AG04450 (cell line): ENCODE results near the gene ITK. TPM values are rescaled to one million over a fixed set of nuclear protein-coding genes. Genes with fewer than 3 reads are reported as not detected.
"Not testable (repeated sequence)": the region's sequence is repeated elsewhere in the genome, so short reads cannot be mapped to it uniquely, and the experiment has no call there.

ENCODE experiments used
- CTCF ChIA-PET: fragments of 300-600, 350-600 bp; formaldehyde crosslinking; extraction: SDS; loops from one replicate; lab custom pipeline; 2022; ENCODE audit warnings: antibody characterized with exemption, inconsistent platforms; lab: Charles Lee
- POLR2A ChIA-PET: fragments of 350-600 bp; formaldehyde crosslinking; extraction: SDS; loops from one replicate; lab custom pipeline; 2021; ENCODE audit warnings: antibody characterized with exemption, inconsistent platforms; lab: Yijun Ruan, JAX
- DNase-seq: peaks from one replicate; pipeline ENCODE4 v3.0.0-alpha.2; 2011; ENCODE audit warnings: low read depth, low spot score
- H3K27ac ChIP-seq: one replicate; pipeline ENCODE4 v1.5.1; 2012; ENCODE audit warnings: low read depth, low read length, control low read depth
- H3K27me3 ChIP-seq: one replicate; pipeline ENCODE4 v1.6.0; 2012; ENCODE audit warnings: low read length; ENCODE audit not compliant: control insufficient read depth, insufficient read depth
- H3K4me3 ChIP-seq: 2 replicates; pipeline ENCODE4 v1.5.1; 2011; ENCODE audit warnings: mild to moderate bottlenecking, low read depth, low read length, control low read depth
- H3K9me3 ChIP-seq: 2 replicates; pipeline ENCODE4 v1.5.1; 2012; ENCODE audit warnings: low read length; ENCODE audit not compliant: control insufficient read depth, insufficient read depth
- polyA plus RNA-seq: library from polyadenylated mRNA; depleted of rRNA; stranded (reverse); fragments of >200 nt; gene quantifications from 2 replicates; pipeline ENCODE4 v1.2.3, GENCODE V29; 2011
- TF ChIP-seq, protein P1 (sequence below): IDR thresholded peaks from 2 replicates; pipeline ENCODE4 v1.5.1; 2011; ENCODE audit warnings: low read depth, low read length, control low read depth, inconsistent platforms

ITK gene
- polyA plus RNA-seq, 1 experiment: not detected

DNA sequence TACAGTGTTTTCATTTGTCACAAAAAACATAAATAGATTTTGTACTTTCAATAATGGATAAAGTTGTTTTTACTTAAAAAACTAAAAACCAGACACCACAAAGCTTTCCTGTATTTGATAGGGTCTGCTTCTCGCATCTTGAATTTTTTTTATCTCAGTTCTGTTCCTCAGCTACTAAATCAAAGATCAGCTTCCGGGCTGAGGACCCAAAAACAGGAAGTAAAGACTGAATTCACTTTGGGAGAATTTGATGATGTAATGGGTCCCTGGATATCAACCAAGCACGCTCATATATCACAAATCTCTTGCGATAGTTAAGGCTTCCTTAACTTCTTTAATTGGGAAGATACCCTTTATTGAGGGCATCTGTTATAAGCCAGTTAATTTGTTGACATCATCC is 24.1 kb downstream of the ITK start:
- Histone ChIP-seq H3K9me3 (no peaks in the 10 kb centered on the region), H3K4me3 (no peak overlapping the region), H3K27ac (no peak overlapping the region), H3K27me3 (no peaks in the 10 kb centered on the region)
- ChIA-PET POLR2A (no interaction called here), CTCF (interaction anchor here (0.6 kb wide), 1 partner anchor 142 kb away, joined by 3 read pairs; no protein-coding TSS in a partner anchor)
- TF ChIP-seq, protein P1, sequence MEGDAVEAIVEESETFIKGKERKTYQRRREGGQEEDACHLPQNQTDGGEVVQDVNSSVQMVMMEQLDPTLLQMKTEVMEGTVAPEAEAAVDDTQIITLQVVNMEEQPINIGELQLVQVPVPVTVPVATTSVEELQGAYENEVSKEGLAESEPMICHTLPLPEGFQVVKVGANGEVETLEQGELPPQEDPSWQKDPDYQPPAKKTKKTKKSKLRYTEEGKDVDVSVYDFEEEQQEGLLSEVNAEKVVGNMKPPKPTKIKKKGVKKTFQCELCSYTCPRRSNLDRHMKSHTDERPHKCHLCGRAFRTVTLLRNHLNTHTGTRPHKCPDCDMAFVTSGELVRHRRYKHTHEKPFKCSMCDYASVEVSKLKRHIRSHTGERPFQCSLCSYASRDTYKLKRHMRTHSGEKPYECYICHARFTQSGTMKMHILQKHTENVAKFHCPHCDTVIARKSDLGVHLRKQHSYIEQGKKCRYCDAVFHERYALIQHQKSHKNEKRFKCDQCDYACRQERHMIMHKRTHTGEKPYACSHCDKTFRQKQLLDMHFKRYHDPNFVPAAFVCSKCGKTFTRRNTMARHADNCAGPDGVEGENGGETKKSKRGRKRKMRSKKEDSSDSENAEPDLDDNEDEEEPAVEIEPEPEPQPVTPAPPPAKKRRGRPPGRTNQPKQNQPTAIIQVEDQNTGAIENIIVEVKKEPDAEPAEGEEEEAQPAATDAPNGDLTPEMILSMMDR: no peak
- no peak for DNase-seq

DNA sequence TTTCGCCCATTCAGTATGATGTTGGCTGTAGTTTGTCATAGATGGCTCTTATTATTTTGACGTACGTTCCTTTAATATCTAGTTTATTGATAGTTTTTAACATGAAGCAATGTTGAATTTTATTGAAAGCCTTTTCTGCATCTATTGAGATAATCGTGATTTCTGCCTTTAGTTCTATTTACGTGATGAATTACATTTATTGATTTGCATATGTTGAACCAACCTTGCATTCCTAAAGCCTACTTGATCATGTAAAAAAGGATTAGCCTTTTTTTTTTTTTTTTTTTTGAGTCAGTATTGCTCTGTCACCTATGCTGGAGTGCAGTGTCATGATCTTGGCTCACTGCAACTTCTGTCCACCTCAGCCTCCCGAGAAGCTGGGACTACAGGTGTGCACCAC is 25.1 kb downstream of the ITK start:
- Histone ChIP-seq H3K4me3 (no peak overlapping the region), H3K27ac (no peak overlapping the region), H3K9me3 (no peaks in the 10 kb centered on the region), H3K27me3 (no peaks in the 10 kb centered on the region)
- ChIA-PET POLR2A (no interaction called here), CTCF (no interaction called here)
- TF ChIP-seq, protein P1: no peak
- no peak for DNase-seq

DNA sequence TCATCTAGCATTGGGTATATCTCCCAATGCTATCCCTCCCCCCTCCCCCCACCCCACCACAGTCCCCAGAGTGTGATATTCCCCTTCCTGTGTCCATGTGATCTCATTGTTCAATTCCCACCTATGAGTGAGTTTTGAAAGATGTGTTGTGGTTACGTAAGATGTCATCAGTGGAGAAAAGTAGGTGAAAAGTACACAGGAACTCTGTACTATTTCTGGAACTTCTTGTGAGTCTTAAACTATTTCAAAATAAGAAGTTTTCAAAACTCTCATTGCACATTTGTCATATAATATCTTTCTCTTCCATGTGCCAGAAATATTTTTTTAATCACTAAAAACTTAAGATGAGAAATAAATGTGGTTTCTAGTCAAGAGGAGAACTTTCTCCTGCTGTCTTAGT is 30.0 kb downstream of the ITK start:
- H3K9me3 ChIP-seq, H3K27ac ChIP-seq, CTCF ChIA-PET, DNase-seq, H3K27me3 ChIP-seq, H3K4me3 ChIP-seq, POLR2A ChIA-PET: not testable (repeated sequence)

DNA sequence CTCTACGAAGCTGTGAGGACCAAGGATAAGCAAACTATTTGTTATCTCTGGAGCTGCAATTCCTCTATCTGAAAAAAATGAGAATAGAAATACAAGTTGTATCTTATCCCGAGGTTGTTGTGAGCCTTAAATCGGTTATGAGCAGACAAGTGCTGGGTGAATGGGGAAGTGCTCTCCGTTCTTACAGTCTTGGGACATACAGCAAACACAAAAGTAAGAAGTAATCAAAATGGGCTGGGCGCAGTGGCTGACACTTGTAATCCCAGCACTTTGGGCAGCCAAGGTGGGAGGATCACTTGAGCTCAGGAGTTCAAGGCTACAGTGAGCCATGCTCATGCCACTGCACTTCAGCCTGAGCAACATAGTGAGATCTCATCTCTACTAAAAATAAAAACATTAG is 31.7 kb downstream of the ITK start:
- Histone ChIP-seq H3K27ac (no peak overlapping the region), H3K4me3 (no peak overlapping the region), H3K9me3 (no peaks in the 10 kb centered on the region), H3K27me3 (no peaks in the 10 kb centered on the region)
- TF ChIP-seq, protein P1: no peak
- ChIA-PET CTCF (no interaction called here), POLR2A (interaction anchor here (0.7 kb wide), 1 partner anchor 889 kb away, joined by 3 read pairs; no protein-coding TSS in a partner anchor)
- no peak for DNase-seq

GRCh38 chr5:157213527-157214243 is 33.0 kb downstream of the ITK start:
- Histone ChIP-seq H3K9me3 (no peaks in the 10 kb centered on the region), H3K4me3 (no peak overlapping the region), H3K27me3 (no peaks in the 10 kb centered on the region), H3K27ac (no peak overlapping the region)
- no peak for DNase-seq
- ChIA-PET CTCF (no interaction called here), POLR2A (no interaction called here)
- TF ChIP-seq, protein P1: no peak
